ENCODE results near the gene SLC2A9.
"Not testable (repeated sequence)": the region's sequence is repeated elsewhere in the genome, so short reads cannot be mapped to it uniquely, and the experiment has no call there.

The SLC2A9 gene

GRCh38 chr4:9808077-9808476 lies 213.2 kb downstream of the SLC2A9 start:
- DNase-seq: no peak

GRCh38 chr4:9804918-9805317 lies 216.4 kb downstream of the SLC2A9 start:
- DNase-seq: no peak

- DNase-seq: no peak
Measured at GRCh38 chr4:9800848-9801247, 220.4 kb downstream of the SLC2A9 start.

- not testable (repeated sequence) for DNase-seq
Measured at GRCh38 chr4:9796641-9797040, 224.7 kb downstream of the SLC2A9 start.

- no peak for DNase-seq
Measured at GRCh38 chr4:9792381-9792780, 228.9 kb downstream of the SLC2A9 start.

- not testable (repeated sequence) for DNase-seq
Measured at GRCh38 chr4:9785891-9786290, 235.4 kb downstream of the SLC2A9 start.

- no peak for DNase-seq
Measured at GRCh38 chr4:9782136-9782436, 239.2 kb downstream of the SLC2A9 start.

GRCh38 chr4:9781343-9782135 lies 239.8 kb downstream of the SLC2A9 start, which contains the start of gene DRD5:
DRD5 (plus strand) TSS chr4:9781634; CDS start chr4:9782030, 396 bp downstream.
- DNase-seq: no peak
